Erythroblast (primary cell): ENCODE results near the gene PPM1E.
"Not testable (repeated sequence)": the region's sequence is repeated elsewhere in the genome, so short reads cannot be mapped to it uniquely, and the experiment has no call there.

Source experiments
- DNase-seq, 2 experiments: peaks; one replicate each; lab custom pipeline; 2025; lab: John Stamatoyannopoulos, UW
- GATA1 ChIP-seq: IDR thresholded peaks from 2 replicates; pipeline ENCODE4 v1.6.1; 2011; ENCODE audit warnings: low read depth, mild to moderate bottlenecking, control low read depth, low read length, moderate library complexity
- POLR2A ChIP-seq: IDR thresholded peaks from 2 replicates; pipeline ENCODE4 v1.6.1; 2011; ENCODE audit warnings: mild to moderate bottlenecking, low read length

PPM1E gene

DNA sequence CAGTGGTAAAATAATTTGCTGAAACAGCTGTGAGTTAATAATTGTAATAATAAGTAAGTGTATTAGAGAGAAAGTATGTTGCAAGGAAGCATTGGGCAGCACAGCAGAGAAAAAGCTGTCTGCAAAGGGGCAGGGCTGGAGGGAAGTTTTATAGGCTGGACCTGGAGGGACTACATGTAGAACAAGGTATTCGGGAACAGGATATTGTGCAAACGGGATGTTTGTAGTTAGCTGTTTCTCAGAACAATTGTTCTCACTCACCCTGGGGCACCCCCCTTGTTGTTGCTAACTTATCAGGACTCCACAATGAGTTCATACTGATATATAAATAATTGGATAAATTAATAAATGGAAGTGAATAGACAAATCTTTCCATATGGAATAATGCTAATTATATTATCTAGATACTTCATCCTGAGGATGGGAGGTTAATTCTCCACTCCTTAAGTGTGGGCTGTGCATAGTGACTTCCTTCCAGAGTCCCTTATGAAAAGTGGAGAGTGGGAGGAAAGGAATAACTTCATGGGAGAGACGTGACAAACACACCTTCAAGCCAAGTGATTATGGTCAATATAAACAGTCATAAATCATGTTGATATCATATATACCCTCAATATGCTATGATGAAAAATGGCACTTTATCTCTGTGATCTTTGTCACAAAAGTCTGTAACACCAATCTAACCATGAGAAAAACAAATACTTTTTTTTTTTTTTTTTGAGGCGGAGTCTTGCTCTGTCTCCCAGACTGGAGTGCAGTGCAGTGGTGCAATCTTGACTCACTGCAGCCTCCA, 85.4 kb downstream of the PPM1E start:
- TF ChIP-seq GATA1 (no peak), POLR2A (no peak)
- DNase-seq = no peak

- not testable (repeated sequence) for DNase-seq
These were observed 90.8 kb downstream of the PPM1E start for GRCh38 chr17:58846413-58846812.

- DNase-seq = not testable (repeated sequence)
These were observed 94.5 kb downstream of the PPM1E start for GRCh38 chr17:58850106-58850505.

- no peak for DNase-seq
- TF ChIP-seq GATA1 = no peak
- TF ChIP-seq POLR2A = no peak
These were observed 109.6 kb downstream of the PPM1E start for GRCh38 chr17:58865301-58865700.

GRCh38 chr17:58870747-58871146, 115.1 kb downstream of the PPM1E start:
- no peak for DNase-seq

DNA sequence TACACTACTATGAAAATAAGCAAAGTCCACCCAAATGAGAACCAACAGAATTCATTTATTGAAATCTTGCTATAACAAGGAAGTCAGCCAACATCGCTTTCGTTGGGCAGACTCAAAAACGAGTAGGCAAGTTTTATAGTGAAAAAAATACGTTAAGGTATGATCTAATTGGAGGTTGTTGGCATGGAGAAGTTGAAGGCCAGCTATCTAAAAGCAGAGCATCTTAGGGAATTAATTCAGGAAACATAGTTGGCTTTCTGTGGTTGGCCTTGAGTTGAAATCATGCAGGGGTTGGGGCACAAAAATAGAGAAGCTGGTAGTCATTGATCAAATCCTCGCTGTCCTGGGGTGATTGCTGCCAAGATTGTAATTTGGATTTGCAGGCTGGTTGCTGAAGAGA, 118.3 kb downstream of the PPM1E start:
- DNase-seq = no peak
- TF ChIP-seq GATA1 = no peak
- TF ChIP-seq POLR2A = no peak

More at GRCh38 chr17:58870747-58871146, 115.1 kb downstream of the PPM1E start:
- TF ChIP-seq POLR2A (no peak), GATA1 (no peak)

DNA sequence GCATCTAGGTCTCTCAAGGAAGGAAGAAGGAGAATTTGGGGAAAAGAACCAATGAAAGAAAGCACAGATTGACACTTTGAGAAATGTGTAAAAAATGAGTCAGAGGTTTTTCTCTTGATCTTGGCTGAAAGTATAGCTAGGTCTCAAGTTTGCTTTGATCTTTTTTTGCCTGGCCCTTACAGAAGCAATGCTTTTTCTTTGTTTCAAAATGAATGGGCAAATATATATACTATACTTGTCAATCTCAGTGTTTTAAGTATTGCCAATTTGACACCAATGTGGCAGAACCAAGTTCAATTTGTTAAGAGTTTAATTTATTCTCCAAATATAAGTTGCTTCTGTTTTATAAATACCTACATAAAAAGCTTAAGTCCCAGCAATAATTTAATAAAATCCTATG, 119.6 kb downstream of the PPM1E start:
- DNase-seq = no peak
- no peak for TF ChIP-seq POLR2A
- no peak for TF ChIP-seq GATA1

GRCh38 chr17:58884161-58884560, 128.5 kb downstream of the PPM1E start:
- DNase-seq = no peak

GRCh38 chr17:58886514-58886913, 130.9 kb downstream of the PPM1E start:
- TF ChIP-seq POLR2A = no peak
- no peak for TF ChIP-seq GATA1
- no peak for DNase-seq

More at GRCh38 chr17:58884161-58884560, 128.5 kb downstream of the PPM1E start:
- TF ChIP-seq POLR2A (no peak), GATA1 (no peak)

DNA sequence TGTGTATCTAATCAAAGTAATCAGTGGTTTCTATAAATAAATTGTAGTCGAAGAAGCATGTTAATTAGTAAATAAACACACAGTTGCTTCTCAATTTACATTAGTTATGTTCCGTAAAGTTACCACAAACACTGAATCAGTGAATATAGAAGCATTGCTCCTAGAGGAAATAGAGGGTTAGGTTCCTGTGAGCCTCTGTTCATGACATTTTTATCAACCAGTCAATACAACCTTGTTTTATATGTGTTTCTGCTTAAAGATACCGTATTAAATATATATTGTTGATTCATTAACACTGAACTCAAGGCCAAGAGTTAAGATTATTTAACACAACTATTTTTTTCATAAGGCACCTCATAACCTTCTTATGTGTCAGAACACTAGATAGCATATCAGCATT, 134.3 kb downstream of the PPM1E start:
- TF ChIP-seq GATA1 (no peak), POLR2A (no peak)
- DNase-seq = no peak

DNA sequence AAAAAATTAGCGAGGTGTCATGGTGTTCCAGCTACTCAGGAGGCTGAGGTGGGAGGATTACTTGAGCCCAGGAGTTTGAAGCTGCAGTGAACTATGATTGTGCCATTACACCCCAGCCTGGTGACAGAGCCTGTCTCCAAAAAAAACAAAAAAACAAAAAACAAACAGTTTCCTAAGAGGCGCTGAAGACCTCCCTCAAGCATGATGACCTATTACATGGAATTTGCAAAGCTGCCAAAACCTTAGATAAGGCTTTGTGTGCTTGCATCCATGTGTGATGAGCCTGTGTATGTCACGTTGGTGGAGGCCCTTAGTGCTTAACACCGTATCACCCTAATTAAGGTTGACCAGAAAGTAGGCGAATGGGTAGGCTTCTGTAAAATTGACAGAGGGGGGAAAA, 143.5 kb downstream of the PPM1E start:
- no peak for DNase-seq
- no peak for TF ChIP-seq GATA1
- no peak for TF ChIP-seq POLR2A

DNA sequence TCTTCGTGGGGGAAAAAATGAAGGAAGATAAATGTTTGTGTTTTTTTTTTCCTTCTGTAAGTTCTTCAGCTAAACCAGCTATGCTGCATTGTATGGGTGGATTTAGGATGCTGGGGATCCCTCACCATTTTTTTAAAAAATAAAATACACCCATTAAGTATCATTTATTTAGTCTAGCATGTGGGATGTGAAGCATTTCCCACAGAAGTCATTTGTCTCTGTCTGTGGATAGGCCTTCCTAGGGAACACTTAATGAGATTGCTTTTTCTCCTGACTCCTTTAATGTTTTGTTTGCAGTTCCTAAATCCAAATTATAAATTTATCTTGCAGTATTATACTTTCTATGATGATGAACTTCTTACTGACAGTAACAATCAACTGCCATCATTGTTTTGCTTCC, 146.7 kb downstream of the PPM1E start:
- no peak for DNase-seq

GRCh38 chr17:58911741-58912343, 156.2 kb downstream of the PPM1E start:
- TF ChIP-seq POLR2A = no peak
- TF ChIP-seq GATA1 = no peak
- no peak for DNase-seq

More for the DNA sequence above, 146.7 kb downstream of the PPM1E start:
- no peak for TF ChIP-seq GATA1
- TF ChIP-seq POLR2A = no peak

GRCh38 chr17:58913552-58913951, 157.9 kb downstream of the PPM1E start:
- TF ChIP-seq POLR2A (no peak), GATA1 (no peak)
- no peak for DNase-seq
